ENCODE measurements around the gene SERGEF.
A peak's percentile ranks its signal among the peaks of the same experiment; 100 is the strongest.

The SERGEF gene

GRCh38 chr11:17951685-17952388 is 61.0 kb downstream of the SERGEF start:
- DNase-seq (ENCODE audit: low read depth): peak; percentile 62

GRCh38 chr11:17950644-17951043 is 62.2 kb downstream of the SERGEF start:
- DNase-seq (ENCODE audit: low read depth): no peak

GRCh38 chr11:17948296-17948695 is 64.6 kb downstream of the SERGEF start:
- DNase-seq (ENCODE audit: low read depth): no peak

GRCh38 chr11:17939542-17939941 is 73.3 kb downstream of the SERGEF start:
- DNase-seq (ENCODE audit: low read depth): no peak

GRCh38 chr11:17936790-17937189 is 76.1 kb downstream of the SERGEF start:
- DNase-seq (ENCODE audit: low read depth): no peak

- no peak for DNase-seq (ENCODE audit: low read depth)
Measured at GRCh38 chr11:17934194-17934593, 78.7 kb downstream of the SERGEF start.

- DNase-seq (ENCODE audit: low read depth): no peak
Measured at GRCh38 chr11:17933708-17934107, 79.1 kb downstream of the SERGEF start.

GRCh38 chr11:17932472-17932871 is 80.4 kb downstream of the SERGEF start:
- DNase-seq (ENCODE audit: low read depth): no peak

- no peak for DNase-seq (ENCODE audit: low read depth)
Measured at GRCh38 chr11:17931595-17931994, 81.3 kb downstream of the SERGEF start.

GRCh38 chr11:17930544-17931125 is 82.2 kb downstream of the SERGEF start:
- no peak for DNase-seq (ENCODE audit: low read depth)

GRCh38 chr11:17929171-17929570 is 83.7 kb downstream of the SERGEF start:
- DNase-seq (ENCODE audit: low read depth): no peak

- peak; percentile 98 for DNase-seq (ENCODE audit: low read depth)
Measured at GRCh38 chr11:17927681-17928343, 85.0 kb downstream of the SERGEF start.

- peak; percentile 14 for DNase-seq (ENCODE audit: low read depth)
Measured at GRCh38 chr11:17927041-17927440, 85.8 kb downstream of the SERGEF start.

- DNase-seq (ENCODE audit: low read depth): peak; percentile 39
Measured at GRCh38 chr11:17924713-17925112, 88.1 kb downstream of the SERGEF start.

GRCh38 chr11:17923217-17923616 is 89.6 kb downstream of the SERGEF start:
- peak; percentile 75 for DNase-seq (ENCODE audit: low read depth)

GRCh38 chr11:17922416-17922788 is 90.4 kb downstream of the SERGEF start:
- DNase-seq (ENCODE audit: low read depth): no peak

GRCh38 chr11:17921659-17922415 is 91.0 kb downstream of the SERGEF start:
- DNase-seq (ENCODE audit: low read depth): peak; percentile 86

- no peak for DNase-seq (ENCODE audit: low read depth)
Measured at GRCh38 chr11:17918049-17918605, 94.7 kb downstream of the SERGEF start.

- DNase-seq (ENCODE audit: low read depth): no peak
Measured at GRCh38 chr11:17917556-17917955, 95.3 kb downstream of the SERGEF start.

GRCh38 chr11:17915500-17916143 is 97.2 kb downstream of the SERGEF start:
- DNase-seq (ENCODE audit: low read depth): no peak

GRCh38 chr11:17914957-17915356 is 97.9 kb downstream of the SERGEF start:
- DNase-seq (ENCODE audit: low read depth): no peak

GRCh38 chr11:17907046-17907445 is 105.8 kb downstream of the SERGEF start:
- DNase-seq (ENCODE audit: low read depth): no peak

Data from fibroblast of gingiva (primary cell).